Hypothalamus (tissue), 51 donors: ENCODE measurements around the gene MYOF.

ENCODE experiments used
- DNase-seq, 51 donors: peaks; one replicate each; lab custom pipeline; 2025; lab: John Stamatoyannopoulos, UW

Gene MYOF

DNA sequence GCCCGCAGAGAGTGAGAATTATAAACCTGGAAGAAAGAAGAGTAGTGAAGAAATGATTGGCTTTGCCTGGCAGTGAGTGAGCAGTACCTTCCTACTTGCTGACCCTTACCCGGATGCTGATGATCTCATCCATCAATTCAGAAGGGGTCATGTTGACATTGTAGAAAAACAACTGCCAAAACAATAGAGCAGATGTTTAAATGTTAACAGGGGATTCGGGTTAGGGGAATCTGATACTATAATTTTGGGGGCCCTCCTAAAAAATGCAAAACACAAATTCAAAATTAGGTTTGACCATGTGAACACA is 78.1 kb downstream of the MYOF start:
- no peak for DNase-seq

DNA sequence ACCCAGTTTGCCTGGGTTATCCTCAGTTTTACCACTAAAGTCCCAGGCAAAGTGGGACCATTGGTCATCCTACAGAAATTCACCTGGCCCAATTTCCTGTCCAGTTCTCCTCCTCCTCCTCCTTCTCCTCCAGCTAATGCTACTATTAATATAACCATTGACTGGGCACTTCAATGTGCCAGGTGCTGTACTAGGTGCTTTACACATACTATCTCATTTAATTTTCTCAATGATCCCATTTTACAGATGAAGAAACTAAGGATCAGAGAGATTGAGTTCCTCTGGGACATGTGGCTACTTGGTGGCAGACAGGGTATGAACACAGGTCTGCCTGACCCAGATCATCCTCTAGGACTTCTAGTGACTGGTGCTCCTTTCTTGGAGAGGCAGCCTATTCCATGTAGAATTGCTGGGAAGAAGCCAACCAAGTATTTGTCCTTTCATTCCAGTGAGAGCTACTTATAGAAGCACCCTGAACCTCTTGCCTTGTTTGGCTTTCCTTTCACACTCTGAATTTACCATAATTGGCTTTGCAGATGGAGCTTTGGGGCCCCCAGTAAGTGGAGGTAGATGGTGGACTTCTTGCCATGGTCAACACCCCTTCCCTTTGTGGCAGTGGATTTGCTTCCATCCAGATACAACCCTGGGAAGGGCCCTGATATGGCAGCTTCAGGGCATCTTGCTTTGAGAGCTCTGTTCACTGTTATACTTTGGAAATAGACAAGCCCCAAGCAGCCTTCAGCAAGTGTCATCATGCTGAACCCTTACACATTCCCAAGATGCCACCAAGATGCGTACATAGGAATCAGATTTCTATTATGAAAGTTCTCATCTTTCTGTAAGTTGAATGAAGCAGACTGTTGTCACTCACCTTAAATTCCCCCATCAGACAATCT is 78.7 kb downstream of the MYOF start:
- no peak for DNase-seq

DNA sequence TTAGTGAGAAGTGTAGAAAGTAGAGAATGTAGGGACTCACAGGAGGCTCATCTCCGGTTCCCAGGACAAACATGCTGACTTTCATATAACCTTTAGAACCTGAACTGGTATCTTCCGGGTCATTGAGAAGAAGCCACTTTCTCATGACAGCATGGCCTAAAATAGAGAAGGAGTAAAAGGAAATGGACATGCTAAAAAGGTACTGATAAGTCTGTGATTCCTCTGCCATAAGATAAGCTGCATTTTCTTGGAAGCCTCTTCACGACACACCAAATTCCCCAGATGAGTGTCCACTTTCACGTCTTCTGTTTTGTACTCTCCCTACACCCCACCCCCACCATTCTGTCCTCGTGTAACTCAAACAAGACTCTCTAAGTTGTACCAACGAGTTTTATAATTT is 79.9 kb downstream of the MYOF start:
- DNase-seq, result no peak

DNA sequence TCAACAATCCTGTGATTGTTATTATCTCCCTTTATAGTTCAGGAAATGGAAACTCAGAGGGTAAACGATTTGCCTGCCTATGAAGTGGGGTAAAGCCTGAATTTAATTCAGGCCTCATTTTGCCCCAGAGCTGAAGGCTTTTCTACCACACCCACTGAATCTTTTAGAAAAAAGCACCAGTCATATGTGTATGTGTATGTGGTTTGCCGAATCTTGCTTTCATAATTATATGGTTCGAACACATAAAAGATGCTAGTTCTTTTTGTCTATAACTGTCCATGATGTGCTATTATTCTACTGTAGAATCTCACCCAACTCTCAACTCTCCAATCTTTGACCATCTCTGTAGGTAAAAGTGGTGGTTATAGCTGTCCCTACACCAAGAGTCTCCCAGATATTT is 83.6 kb downstream of the MYOF start:
- DNase-seq, result no peak

DNA sequence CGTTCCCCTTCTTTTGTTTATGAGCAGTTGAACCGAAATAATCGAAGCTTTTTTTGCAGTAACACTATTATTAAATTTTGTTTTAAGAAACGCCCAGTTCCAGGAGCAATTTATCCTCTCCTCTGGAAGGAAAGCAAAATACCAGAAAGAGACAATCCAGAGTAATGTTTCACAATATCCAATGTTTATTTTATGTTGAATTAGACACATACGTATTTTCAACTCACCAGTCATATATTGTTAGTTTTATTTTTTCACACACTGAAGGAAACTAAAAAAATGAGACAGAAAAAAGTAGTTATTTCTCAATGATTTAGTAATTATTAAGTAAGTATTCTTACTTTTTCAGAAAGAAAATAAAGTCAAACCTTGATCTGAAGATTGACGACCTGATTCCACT is 85.1 kb downstream of the MYOF start:
- no peak for DNase-seq

DNA sequence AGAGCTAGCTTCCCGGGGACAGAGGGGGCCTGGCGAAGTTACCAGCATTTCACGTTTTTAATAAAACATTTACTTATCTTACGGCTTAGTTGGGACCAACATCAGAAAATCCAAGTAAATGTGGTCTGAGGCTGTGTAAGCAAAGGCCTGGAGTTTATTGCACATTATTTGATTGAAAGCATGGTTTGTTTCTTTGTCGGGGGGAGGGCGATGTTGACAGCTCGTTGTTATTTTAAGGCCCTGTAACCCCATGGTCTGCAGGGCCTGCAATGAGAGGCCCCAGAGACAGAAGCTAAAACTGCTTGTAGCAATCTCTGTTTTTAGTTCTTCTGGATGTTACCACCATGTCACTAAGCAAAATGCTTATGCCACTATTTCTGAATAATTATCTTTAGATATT is 88.9 kb downstream of the MYOF start:
- no peak for DNase-seq

DNA sequence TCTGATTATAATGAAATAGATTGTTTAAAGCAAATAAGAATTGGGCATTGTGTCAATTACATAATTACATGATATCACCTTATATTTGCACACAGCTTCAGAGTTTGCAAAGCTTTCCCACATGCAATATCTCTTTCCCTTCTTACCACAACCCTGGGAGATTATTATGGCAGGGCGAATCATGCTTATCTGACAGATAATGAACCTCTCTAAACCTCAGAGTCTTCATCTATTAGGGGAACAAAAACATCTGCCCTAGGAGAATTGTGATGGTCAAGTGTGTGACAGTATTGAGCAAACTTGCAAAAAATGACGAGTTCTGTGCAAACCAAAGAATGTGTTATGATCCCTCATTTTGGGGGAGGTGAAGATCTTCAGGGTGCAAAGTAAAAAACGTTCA is 90.0 kb downstream of the MYOF start:
- DNase-seq, result no peak

DNA sequence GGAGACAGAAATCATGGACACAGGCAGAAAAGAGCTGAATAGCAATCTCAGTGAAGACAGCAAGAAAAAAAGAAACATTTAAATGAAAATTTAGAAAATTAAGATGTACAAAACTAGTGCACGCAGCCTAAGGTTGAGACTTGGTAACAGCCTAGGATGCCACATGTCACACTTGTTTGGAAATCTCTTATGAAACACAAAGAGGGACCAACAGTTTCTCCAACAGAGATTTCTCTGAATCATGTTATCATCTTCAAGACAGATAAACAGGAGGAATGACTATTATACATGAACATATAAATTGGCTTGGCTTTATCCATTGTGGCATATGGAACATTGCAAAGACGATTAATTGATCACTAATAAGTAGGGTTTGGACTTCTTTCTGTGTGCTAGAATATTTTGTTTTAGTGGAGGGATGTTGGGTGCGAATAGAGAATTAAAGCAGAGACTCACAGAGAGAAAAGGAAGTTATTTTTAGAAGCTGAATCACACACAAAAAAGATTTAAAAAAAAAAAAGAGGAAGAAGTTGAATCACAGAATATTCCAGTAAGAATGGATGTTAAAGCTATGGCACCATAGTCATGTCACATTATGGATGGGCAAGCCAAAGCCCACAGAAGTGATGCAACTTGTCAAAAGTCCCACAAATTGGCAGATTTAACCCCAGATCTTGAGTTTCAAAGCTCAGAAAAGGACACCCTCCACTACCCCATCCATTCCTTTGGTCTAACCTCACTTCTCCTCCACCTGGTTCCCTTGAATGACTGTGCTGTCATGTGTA is 91.6 kb downstream of the MYOF start:
- no peak for DNase-seq

DNA sequence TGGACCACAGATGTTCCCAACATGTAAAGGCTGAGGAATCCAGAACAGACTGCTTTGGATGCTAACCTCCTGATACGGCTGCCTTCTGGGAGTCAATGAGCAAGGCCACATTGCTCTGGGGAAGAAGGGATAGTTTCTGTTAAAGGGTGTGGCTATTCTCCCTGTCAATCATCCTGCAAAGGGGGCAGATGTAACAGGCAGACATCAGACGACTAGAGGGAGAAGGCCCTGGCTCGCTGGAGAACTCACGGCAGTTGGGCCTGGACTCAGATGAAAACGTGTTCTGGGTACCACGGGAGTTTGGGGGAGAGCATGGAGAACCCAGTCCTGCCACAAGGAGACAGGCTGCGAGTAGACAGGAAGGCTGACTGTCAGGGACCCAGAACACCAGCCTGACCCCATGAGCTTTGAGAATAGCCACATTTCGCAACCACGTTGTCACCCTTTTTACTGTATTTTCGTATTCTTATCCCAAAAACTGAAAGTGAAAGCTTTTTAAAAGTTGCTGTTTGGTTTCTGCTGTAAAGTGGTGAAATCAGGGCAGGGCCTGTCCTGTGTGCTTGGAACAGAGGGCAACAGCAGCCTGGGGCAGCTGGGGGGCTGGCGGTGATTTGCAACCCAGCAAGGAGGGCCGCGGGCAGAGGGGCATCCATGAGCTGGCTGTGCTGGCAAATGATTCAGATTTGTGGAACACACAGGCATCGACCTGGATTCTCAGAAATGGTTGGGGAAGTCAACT is 95.3 kb downstream of the MYOF start:
- DNase-seq, result peak in 1 of 51 donors; percentile 2

DNA sequence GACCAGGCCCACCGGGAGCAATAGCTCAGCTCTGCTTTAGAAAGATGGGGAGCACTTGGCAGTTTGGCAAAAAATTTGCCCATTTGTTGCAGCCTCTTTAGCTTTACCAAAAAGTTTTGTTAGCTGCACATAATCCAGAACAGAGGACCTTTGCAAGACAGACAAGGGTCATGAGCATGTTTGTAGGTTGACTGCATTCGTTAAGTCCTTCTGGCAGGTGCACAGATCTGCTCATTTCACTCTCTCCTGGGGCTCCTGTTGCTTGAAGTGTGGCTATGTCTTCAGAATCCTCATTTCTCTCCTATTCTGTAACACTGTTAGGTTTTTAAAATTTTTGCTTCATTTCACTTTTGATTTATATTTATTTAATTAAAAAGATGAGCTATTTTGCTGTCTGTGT is 96.8 kb downstream of the MYOF start:
- DNase-seq, result no peak

DNA sequence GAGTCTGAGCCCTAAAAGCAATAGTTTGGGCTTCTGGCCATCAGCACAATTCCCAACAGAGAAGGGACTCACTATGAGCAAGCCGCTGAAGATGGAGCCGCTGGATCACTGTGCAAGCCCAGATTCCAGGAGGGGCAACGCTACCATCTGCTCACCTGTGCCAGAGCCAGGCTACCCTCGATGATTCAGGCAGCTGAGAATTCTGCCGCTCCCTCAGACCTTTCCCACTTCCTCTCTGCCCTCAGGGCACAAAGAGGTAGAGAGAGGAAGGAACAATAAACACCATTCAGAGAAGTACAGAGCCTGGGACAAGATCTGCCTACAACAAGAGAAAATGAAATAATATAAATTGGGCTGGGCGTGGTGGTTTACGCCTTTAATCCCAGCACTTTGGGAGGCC is 98.1 kb downstream of the MYOF start:
- no peak for DNase-seq

DNA sequence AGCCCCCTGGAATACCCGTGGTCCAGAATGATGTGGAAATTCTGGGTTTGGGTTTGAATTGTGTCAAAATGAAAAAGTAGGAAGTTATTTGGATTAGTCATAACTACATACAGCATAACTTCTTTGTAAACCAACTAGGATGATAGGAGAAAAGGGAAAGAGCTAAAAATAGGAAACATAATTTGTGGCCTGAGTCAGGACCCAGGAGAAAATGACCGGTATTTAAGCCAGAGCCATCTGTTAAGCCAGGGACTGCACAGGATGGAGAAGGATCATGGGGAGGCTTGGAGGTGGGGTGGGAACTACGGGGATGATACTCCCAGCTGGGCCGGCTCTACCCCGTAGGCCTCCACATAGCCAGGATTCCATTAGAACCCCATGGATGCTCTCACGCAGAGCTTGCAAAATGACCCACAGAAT is 98.6 kb downstream of the MYOF start:
- DNase-seq, result no peak

DNA sequence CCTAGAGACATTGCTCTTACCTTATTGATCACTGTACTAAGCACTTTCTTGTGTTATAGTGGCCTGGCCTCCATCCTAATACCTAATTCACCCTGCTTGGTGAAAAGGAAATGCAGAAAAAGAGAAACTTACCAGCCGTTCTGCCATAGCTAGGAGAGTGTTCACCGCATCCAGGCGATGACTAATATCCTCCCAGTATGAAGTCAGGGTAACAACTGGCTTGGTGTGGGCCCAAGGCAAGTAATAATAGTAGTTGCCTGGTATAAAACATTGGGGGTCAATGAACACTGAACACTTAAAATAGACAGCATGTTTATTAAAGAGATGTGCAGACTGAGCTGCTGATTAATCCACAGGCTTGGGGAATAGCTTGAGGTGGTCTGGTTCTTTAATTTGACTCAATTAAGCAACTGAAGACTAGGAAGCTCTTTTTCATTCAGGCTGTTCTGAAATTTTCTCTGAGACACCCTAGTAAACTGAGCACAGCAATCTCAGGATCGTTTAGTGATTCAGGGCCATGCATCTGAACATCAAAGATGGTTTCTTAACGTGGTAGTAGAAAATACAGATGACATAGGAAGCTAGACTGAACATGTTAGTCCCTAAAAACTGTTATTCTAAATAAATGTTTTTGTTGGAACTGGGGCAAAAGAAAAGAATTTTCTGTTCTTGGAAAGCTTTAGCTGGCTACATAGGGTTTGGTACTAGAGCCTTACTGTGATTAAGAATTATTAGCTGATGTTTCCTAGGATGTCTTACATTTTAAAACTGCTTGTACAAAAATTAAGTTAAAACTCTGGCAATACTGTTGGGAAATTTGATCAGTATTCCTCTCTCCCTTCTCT is 102.2 kb downstream of the MYOF start:
- no peak for DNase-seq

DNA sequence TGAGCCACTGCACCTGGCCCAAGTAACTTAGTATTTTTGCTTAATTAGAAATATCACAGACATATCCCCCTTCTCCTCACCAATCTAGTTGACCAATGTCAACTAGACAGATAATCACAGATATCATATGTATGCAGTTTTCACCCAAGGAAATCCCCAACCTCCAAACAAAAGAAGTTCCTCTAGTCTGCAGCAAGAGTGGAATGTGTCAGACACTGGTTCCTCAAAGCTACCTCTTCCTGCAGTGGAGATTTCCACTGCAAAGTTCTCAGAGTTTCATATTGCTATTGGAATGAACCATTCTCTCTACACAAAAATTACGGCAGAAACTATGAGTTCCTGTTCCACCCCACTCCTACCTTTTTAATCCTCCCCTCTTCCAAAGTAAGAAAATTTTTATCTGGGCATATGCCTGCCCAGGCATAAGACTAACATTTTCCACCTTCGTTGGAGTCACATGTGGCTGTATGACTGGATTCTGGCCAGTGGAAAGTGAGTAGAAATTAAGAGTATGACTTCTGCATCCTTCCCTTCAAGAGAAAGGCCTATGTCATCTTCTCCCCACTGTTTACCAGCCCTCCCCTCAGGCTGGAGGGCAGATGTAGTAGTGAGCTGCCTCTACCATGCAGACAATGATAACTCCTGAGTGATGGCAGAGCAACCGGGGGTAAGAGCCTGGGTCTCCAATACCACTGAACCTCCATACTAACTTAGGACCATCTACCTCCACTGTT is 103.0 kb downstream of the MYOF start:
- DNase-seq, result no peak

DNA sequence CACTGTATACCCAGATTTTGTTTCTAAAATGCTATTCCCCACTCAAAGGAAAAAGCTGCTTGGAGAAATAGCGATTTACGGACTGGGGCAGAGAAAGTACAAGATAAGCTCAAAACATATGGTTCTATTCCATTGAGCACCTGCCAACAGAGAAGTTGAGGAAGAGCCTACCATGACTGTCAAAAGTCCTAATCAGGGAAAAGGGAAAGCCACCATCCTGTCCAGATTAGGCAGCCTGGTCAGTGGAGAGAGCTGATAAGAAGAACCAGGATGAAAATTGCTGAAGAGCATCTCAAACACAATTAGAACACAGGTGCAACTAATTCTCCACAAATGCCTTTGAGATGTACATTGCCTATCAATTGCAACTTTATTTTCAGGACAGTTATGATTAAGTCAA is 104.1 kb downstream of the MYOF start:
- DNase-seq, result no peak

DNA sequence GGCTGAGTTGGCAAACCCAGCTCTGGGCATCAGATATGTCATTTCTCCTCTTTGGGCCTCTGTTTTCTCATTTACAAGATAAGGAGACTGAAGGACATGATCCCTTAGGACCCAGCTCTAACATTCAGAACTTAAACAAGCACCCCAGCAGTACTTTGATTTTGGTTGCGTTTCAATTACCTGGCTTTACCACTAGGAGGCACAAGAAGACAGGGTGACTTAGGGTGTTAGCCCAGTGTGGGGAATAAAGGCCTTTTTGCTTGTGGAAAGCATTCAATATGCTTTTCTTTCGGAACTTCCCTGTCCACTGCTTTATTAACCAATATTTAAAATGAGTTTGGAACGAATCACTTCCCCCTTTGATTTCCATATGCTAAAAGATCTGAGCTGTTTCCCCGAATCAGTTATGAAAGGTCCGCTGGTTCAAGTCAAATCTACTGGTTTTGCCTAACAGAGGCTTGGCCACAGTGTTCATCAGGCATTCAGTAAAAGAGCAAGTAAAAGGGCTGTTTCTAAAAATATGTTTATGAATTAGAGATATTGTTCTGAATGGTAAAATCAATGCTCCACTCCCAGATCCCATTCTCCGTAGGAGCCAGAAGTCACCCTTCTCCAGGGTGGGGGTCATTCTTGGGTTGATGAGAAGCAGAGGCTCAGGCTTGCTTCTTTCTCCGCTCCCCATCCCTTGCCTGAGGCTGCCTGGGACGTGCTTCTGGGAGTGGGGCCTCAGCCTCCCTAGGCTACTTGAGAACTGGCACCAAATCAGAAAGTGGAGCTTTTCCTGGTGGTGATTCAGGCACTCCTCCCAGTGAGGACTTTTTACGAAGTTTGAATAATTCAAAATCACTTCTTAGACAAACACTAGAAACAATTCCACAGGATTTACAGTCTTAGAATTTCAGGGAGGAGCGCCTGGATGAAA is 105.5 kb downstream of the MYOF start:
- DNase-seq, result peak in 11 of 51 donors; percentile 2 to 66 (median 17)

DNA sequence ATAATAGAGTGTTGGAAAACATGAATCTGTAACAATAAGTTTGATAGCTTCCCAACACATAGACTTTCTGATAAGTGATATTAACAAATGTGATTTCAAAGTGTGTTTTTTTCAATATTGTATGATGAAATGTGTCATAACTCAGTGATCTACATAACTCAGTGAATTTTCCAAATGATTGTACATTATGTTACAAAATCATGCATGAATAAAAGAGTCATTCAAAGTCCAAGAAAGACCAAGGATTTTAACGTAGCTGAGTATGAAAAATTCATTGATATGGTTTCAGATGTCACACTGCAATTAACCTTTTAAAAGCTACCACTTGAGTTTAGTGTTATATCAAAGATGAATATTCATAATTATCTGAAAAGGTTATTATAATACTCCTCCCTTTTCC is 111.2 kb downstream of the MYOF start:
- no peak for DNase-seq

DNA sequence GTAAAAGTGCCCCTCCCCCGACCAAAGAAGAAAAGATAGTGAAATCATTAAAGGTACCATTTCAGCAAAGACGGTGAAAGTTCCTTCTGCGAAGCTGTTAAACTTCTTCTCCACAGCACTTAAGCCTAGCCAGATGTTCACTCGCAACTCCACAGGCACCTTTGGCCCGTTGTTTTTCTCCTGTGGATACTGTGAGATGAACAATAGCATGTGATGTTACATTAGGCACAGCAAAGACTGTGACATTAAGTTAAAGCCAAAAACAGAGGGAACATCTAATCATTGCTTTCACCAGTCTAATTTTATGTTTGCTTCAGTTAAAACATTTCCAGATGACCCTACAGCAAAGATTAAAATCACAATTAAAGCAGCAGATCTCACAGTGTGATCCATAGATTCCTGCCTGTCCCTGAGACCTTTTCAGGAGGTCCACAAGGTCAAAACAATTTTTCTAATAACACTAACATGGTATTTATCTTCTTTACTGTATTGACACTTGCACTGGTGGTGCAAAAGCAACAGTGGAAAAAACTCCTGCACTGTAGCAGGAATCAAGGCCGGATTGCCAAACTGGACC is 112.5 kb downstream of the MYOF start:
- DNase-seq, result no peak
